Measurements from ENCODE around the gene FLOT1. TPM values are rescaled to one million over a fixed set of nuclear protein-coding genes. Genes with fewer than 3 reads are reported as not detected.

The FLOT1 gene
- total and polyA plus RNA-seq, 9 of the 15 experiments (the other 6 are each of a cell fraction or from before 2014, with no cell fraction given), result 11.7 to 149 (median 118) TPM

- peak; percentile 72 for TF ChIP-seq LCOR (CRISPR knock-in tag; IDR thresholded peaks at IDR 0.05)
- no peak for TF ChIP-seq KDM4B (IDR thresholded peaks at IDR 0.05; ENCODE audit: borderline replicate concordance in 2 of 2, low read depth in 1 of 2)
- peak; percentile 72; the same call in 1 of the 2 replicates for TF ChIP-seq ZNF263 (CRISPR knock-in tag; IDR thresholded peaks at IDR 0.05; ENCODE audit: borderline replicate concordance)
- 0 out of 2 replicates have a peak, but pooled peaks have one; percentile 35 for TF ChIP-seq GTF2F1 (IDR thresholded peaks at IDR 0.05; ENCODE audit: low read depth, low read length)
- TF ChIP-seq NR2C1 (IDR thresholded peaks at IDR 0.05), result no peak
- TF ChIP-seq NR2C1 (tag; IDR thresholded peaks at IDR 0.05), result no peak
- peak in 1 of 2 experiments; percentile 52; a peak in 1 of 4 replicates for TF ChIP-seq SRF (CRISPR knock-in tag; IDR thresholded peaks at IDR 0.05)
- TF ChIP-seq ETV1 (tag; conservative IDR thresholded peaks at IDR 0.05; ENCODE audit: low read depth), result peak; percentile 41; the same call in 1 of the 2 replicates
- 0 out of 2 replicates have a peak, but pooled peaks have one; percentile 47 for TF ChIP-seq ZNF583 (CRISPR knock-in tag; IDR thresholded peaks at IDR 0.05)
- peak; percentile 90; the same call in 1 of the 2 replicates for TF ChIP-seq CC2D1A (IDR thresholded peaks at IDR 0.05)
- no peak for TF ChIP-seq SLC30A9 (CRISPR knock-in tag; IDR thresholded peaks at IDR 0.05)
- TF ChIP-seq RB1 (IDR thresholded peaks at IDR 0.05; ENCODE audit: low read depth), result peak; percentile 96
- TF ChIP-seq JUND (IDR thresholded peaks at IDR 0.05; ENCODE audit: borderline replicate concordance, low read depth, low read length), result peak; percentile 66
- TF ChIP-seq JUND (tag; IDR thresholded peaks at IDR 0.05; ENCODE audit: borderline replicate concordance, low read depth, low read length), result no peak; the same call in 2 of the 3 replicates
- peak; percentile 37; the same call in 1 of the 2 replicates for TF ChIP-seq ZFP91 (CRISPR knock-in tag; IDR thresholded peaks at IDR 0.05)
- TF ChIP-seq HDAC2 (IDR thresholded peaks at IDR 0.05), result peak; percentile 26; the same call in 1 of the 2 replicates
- 0 out of 2 replicates have a peak, but pooled peaks have one; percentile 60 for TF ChIP-seq RREB1 (CRISPR knock-in tag; IDR thresholded peaks at IDR 0.05)
Measured at GRCh38 chr6:30678964-30679726, 63.3 kb downstream of the FLOT1 start (continued).
